Keratinocyte (primary cell): ENCODE results near the gene METRNL. TPM values are rescaled to one million over a fixed set of nuclear protein-coding genes. Genes with fewer than 3 reads are reported as not detected.

Experiments used
- DNase-seq: peaks from one replicate; pipeline ENCODE4 v3.0.0-alpha.2; 2011; ENCODE audit warnings: low read depth, missing footprints, low spot score
- FAIRE-seq: peaks from 2 replicates; lab custom pipeline; 2011; peaks lifted over from hg19 to GRCh38; lab: Jason Lieb, UNC
- H2AFZ ChIP-seq: 2 replicates; pipeline ENCODE4 v1.6.0; 2012; ENCODE audit warnings: low read length, control low read depth, inconsistent platforms; ENCODE audit not compliant: control insufficient read depth
- H3K27ac ChIP-seq: 2 replicates; pipeline ENCODE4 v1.5.1; 2011; ENCODE audit warnings: low read length; ENCODE audit not compliant: control insufficient read depth, insufficient read depth
- H3K27me3 ChIP-seq: 3 replicates; pipeline ENCODE4 v1.6.0; 2011; ENCODE audit warnings: low read length; ENCODE audit not compliant: control insufficient read depth, insufficient read depth; ENCODE audit errors: extremely low read depth
- H3K36me3 ChIP-seq, 2 experiments: 2 replicates in 1 of 2; 3 replicates in 1 of 2; pipeline ENCODE4 v1.5.1; 2011; ENCODE audit warnings: low read length in 2 of 2, mild to moderate bottlenecking in 1 of 2; ENCODE audit not compliant: control insufficient read depth in 2 of 2, insufficient read depth in 2 of 2; ENCODE audit errors: extremely low read depth in 1 of 2
- H3K4me1 ChIP-seq: 3 replicates; pipeline ENCODE4 v1.5.1; 2011; ENCODE audit warnings: low read length; ENCODE audit not compliant: control insufficient read depth, insufficient read depth; ENCODE audit errors: extremely low read depth
- H3K4me2 ChIP-seq: 3 replicates; pipeline ENCODE4 v1.6.0; 2011; ENCODE audit warnings: low read depth, low read length; ENCODE audit not compliant: control insufficient read depth, insufficient read depth; ENCODE audit errors: extremely low read depth
- H3K4me3 ChIP-seq, 3 experiments: fragments of 200-600 bp in 1 of 3; sonication (generic) in 1 of 3; 2 replicates in 2 of 3; 3 replicates in 1 of 3; pipeline ENCODE4 v1.5.1; 2011 to 2016; ENCODE audit warnings: low read length in 3 of 3, mild to moderate bottlenecking in 3 of 3, control low read depth in 2 of 3, inconsistent platforms in 1 of 3, low read depth in 1 of 3, mixed read lengths in 1 of 3, mixed run types in 1 of 3, moderate library complexity in 1 of 3; ENCODE audit not compliant: control insufficient read depth in 2 of 3, insufficient read depth in 2 of 3; ENCODE audit errors: extremely low read depth in 1 of 3
- H3K79me2 ChIP-seq: 2 replicates; pipeline ENCODE4 v1.6.0; 2012; ENCODE audit warnings: low read length; ENCODE audit not compliant: control insufficient read depth, insufficient read depth
- H3K9ac ChIP-seq: 3 replicates; pipeline ENCODE4 v1.6.0; 2011; ENCODE audit warnings: low read length; ENCODE audit not compliant: control insufficient read depth, insufficient read depth; ENCODE audit errors: extremely low read depth
- H3K9me1 ChIP-seq: 3 replicates; pipeline ENCODE4 v1.6.0; 2011; ENCODE audit warnings: low read length; ENCODE audit not compliant: control insufficient read depth, insufficient read depth; ENCODE audit errors: extremely low read depth
- H3K9me3 ChIP-seq: 2 replicates; pipeline ENCODE4 v1.5.1; 2012; ENCODE audit warnings: low read depth, low read length; ENCODE audit not compliant: control insufficient read depth
- H4K20me1 ChIP-seq: 3 replicates; pipeline ENCODE4 v1.6.0; 2011; ENCODE audit warnings: low read length; ENCODE audit not compliant: control insufficient read depth, insufficient read depth; ENCODE audit errors: extremely low read depth
- CTCF ChIP-seq, 3 experiments: IDR thresholded peaks in 1 of 3; conservative IDR thresholded peaks in 1 of 3; optimal IDR thresholded peaks in 1 of 3; 2 replicates in 2 of 3; 3 replicates in 1 of 3; pipeline versions ENCODE3 to v1.5.1; 2011; ENCODE audit warnings: low read length in 3 of 3, mild to moderate bottlenecking in 3 of 3, moderate library complexity in 2 of 3, control low read depth in 1 of 3, inconsistent platforms in 1 of 3; ENCODE audit not compliant: insufficient read depth in 2 of 3; ENCODE audit errors: extremely low read depth in 1 of 3
- EZH2 ChIP-seq: IDR thresholded peaks from one replicate; pipeline ENCODE4 v1.6.1; 2012; ENCODE audit warnings: inconsistent platforms, mild to moderate bottlenecking, low read length, moderate library complexity
- dilution Hi-C: fragments of 300-500 bp; cut with MboI; formaldehyde crosslinking; loops from one replicate; pipeline ENCODE4 v1.7.0; 2020; ENCODE audit warnings: low sequenced_read_pairs; ENCODE audit not compliant: extremely low pct_ligation_motif_present
- polyA plus RNA-seq, 5 experiments: library from polyadenylated mRNA; depleted of rRNA in 3 of 5; stranded (reverse) in 3 of 5; stranded (forward) in 1 of 5; unstranded in 1 of 5; fragments of >200 nt; gene quantifications; 1 replicate in 1 of 5; 2 replicates in 3 of 5; 3 replicates in 1 of 5; pipeline versions ENCODE4 v1.2.1 to v1.2.3, GENCODE V29; 2011 to 2012; ENCODE audit warnings: missing spikeins in 2 of 5, low read depth in 1 of 5, low replicate concordance in 1 of 5

Gene METRNL
- polyA plus RNA-seq, 1 donor (not counting 4 experiments of a cell fraction or from before 2014, with no cell fraction given), result 3.1 TPM

DNA sequence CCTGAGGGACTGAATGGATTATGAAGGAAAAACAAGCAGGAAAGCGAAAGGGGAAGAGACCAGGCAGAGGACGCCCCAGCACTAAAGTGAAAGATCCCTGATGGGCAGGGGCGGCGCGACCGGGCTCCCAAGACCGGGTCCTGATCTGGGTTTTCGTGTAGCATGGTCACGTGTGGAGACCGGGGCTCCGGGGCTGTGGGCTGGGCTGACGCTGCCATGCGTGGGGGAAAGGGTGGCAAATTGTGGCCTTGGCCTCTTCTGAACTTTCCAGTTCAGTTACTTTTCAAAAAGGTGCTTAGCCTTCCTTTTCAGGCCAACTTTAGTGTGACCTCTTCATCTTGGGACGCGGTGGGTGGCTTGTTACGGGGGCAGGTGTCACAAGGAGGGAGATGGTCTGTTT is 57.5 kb downstream of the METRNL start:
- no peaks in the 10 kb centered on the region for H3K9me3 ChIP-seq
- no peak overlapping the region for H3K27ac ChIP-seq
- FAIRE-seq (no peak), DNase-seq (no peak)
- no peak overlapping the region for H3K4me3 ChIP-seq
- H2AFZ ChIP-seq, result no peak overlapping the region
- H3K4me2 ChIP-seq, result no peak overlapping the region
- peaks cover 2% of the 10 kb centered on the region for H4K20me1 ChIP-seq
- no peak overlapping the region for H3K9ac ChIP-seq
- TF ChIP-seq EZH2, result no peak
- TF ChIP-seq CTCF (optimal IDR thresholded peaks at IDR 0.05 in 1 of 3, IDR thresholded peaks at IDR 0.05 in 1 of 3, conservative IDR thresholded peaks at IDR 0.05 in 1 of 3; ENCODE audit: extremely low read depth in 1 of 3, insufficient read depth in 2 of 3, low read length in 3 of 3), result no peak
- H3K9me1 ChIP-seq, result no peaks in the 10 kb centered on the region
- no peaks in the 10 kb centered on the region for H3K36me3 ChIP-seq
- dilution Hi-C loops, result no loop called here
- no peaks in the 10 kb centered on the region for H3K4me1 ChIP-seq
- H3K27me3 ChIP-seq, result peaks cover 19% of the 10 kb centered on the region
- H3K79me2 ChIP-seq, result no peaks in the 10 kb centered on the region

GRCh38 chr17:83137523-83137922 is 58.1 kb downstream of the METRNL start:
- Histone ChIP-seq H3K9me3 (no peaks in the 10 kb centered on the region), H4K20me1 (peaks cover 2% of the 10 kb centered on the region), H3K27ac (no peak overlapping the region), H3K4me2 (no peak overlapping the region), H3K9ac (no peak overlapping the region), H3K4me3 (no peak overlapping the region), H3K36me3 (no peaks in the 10 kb centered on the region), H3K79me2 (no peaks in the 10 kb centered on the region), H3K9me1 (no peaks in the 10 kb centered on the region), H2AFZ (no peak overlapping the region), H3K4me1 (no peaks in the 10 kb centered on the region), H3K27me3 (peaks cover 13% of the 10 kb centered on the region)
- DNase-seq (no peak), FAIRE-seq (no peak)
- TF ChIP-seq EZH2 (no peak), CTCF (optimal IDR thresholded peaks at IDR 0.05 in 1 of 3, IDR thresholded peaks at IDR 0.05 in 1 of 3, conservative IDR thresholded peaks at IDR 0.05 in 1 of 3; ENCODE audit: extremely low read depth in 1 of 3, insufficient read depth in 2 of 3, low read length in 3 of 3) (no peak)
- dilution Hi-C loops, result no loop called here
